Natural killer cell (primary cell): ENCODE results near the gene MARVELD2. TPM values are rescaled to one million over a fixed set of nuclear protein-coding genes. Genes with fewer than 3 reads are reported as not detected.
"Not testable (repeated sequence)": the region's sequence is repeated elsewhere in the genome, so short reads cannot be mapped to it uniquely, and the experiment has no call there.

Source experiments
- ATAC-seq, 3 donors: fragments of 150-1000 bp in 2 of 3; fragments of 200-7000 bp in 1 of 3; cut with Tn5 transposase; 1 replicate in 1 of 3; 2 replicates in 2 of 3; pipeline ENCODE4 v1.10.0; 2021; ENCODE audit warnings: mild to moderate bottlenecking in 2 of 3, moderate library complexity in 2 of 3
- DNase-seq, 2 donors: peaks; one replicate each; pipeline versions ENCODE4 v3.0.0 to v3.0.0-alpha.2; 2013 to 2021; ENCODE audit warnings: mixed read lengths in 1 of 2
- H3K27ac ChIP-seq: one replicate; pipeline ENCODE4 v1.5.1; 2013; ENCODE audit warnings: mild to moderate bottlenecking, low read length
- H3K27me3 ChIP-seq: one replicate; pipeline ENCODE4 v1.6.1; 2013; ENCODE audit warnings: low read length; ENCODE audit not compliant: control insufficient read depth, insufficient read depth
- H3K36me3 ChIP-seq: one replicate; pipeline ENCODE4 v1.6.1; 2013; ENCODE audit warnings: low read length; ENCODE audit not compliant: control insufficient read depth, insufficient read depth
- H3K4me1 ChIP-seq: one replicate; pipeline ENCODE4 v1.6.1; 2013; ENCODE audit warnings: low read length; ENCODE audit not compliant: control insufficient read depth, insufficient read depth
- H3K4me3 ChIP-seq: one replicate; pipeline ENCODE4 v1.5.1; 2013; ENCODE audit warnings: low read length
- H3K9me3 ChIP-seq: one replicate; pipeline ENCODE4 v1.6.1; 2013; ENCODE audit warnings: low read length; ENCODE audit not compliant: control insufficient read depth, insufficient read depth
- H3K27ac Mint-ChIP-seq, 2 donors: one replicate each; pipeline ENCODE4 v1.8.0; 2022; ENCODE audit warnings: mild to moderate bottlenecking in 2 of 2, mixed read lengths in 2 of 2, moderate library complexity in 1 of 2
- H3K27me3 Mint-ChIP-seq, 2 donors: one replicate each; pipeline ENCODE4 v1.8.0; 2022; ENCODE audit warnings: low read depth in 2 of 2, mixed read lengths in 2 of 2
- H3K36me3 Mint-ChIP-seq: one replicate; pipeline ENCODE4 v1.8.0; 2022; ENCODE audit warnings: mixed read lengths
- H3K4me1 Mint-ChIP-seq, 2 donors: one replicate each; pipeline ENCODE4 v1.8.0; 2022; ENCODE audit warnings: mixed read lengths in 2 of 2
- H3K4me3 Mint-ChIP-seq: one replicate; pipeline ENCODE4 v1.8.0; 2022; ENCODE audit warnings: mild to moderate bottlenecking, moderate library complexity, mixed read lengths
- H3K9me3 Mint-ChIP-seq, 2 donors: one replicate each; pipeline ENCODE4 v1.8.0; 2022; ENCODE audit warnings: mixed read lengths in 2 of 2
- WGBS: methylation state at CpG from one replicate; pipeline ENCODE4 v1.1.7; 2013; ENCODE audit warnings: missing lambda C conversion rate; ENCODE audit not compliant: insufficient coverage; 5-methylcytosine and 5-hydroxymethylcytosine counted together
- intact Hi-C: fragments of 100-400 bp; cut with micrococcal nuclease; formaldehyde crosslinking; loops from one replicate; pipeline ENCODE4 v1.14.2; 2022
- total RNA-seq, 4 donors: library from RNA; stranded (reverse); fragments of 120-200 nt in 1 of 4; gene quantifications; one replicate each; pipeline versions ENCODE4 v1.2.3 to v1.2.4, GENCODE V29; 2013 to 2022
- TF ChIP-seq, protein P1 (sequence below): fragments of 200-600 bp; IDR thresholded peaks from one replicate; pipeline ENCODE4 v1.8.0; 2022; ENCODE audit warnings: antibody characterized with exemption

Gene MARVELD2
- total RNA-seq, 3 donors from 2014 or later (not counting 1 experiment from before 2014, with no cell fraction given), result 0.50 TPM; not detected in 2

DNA sequence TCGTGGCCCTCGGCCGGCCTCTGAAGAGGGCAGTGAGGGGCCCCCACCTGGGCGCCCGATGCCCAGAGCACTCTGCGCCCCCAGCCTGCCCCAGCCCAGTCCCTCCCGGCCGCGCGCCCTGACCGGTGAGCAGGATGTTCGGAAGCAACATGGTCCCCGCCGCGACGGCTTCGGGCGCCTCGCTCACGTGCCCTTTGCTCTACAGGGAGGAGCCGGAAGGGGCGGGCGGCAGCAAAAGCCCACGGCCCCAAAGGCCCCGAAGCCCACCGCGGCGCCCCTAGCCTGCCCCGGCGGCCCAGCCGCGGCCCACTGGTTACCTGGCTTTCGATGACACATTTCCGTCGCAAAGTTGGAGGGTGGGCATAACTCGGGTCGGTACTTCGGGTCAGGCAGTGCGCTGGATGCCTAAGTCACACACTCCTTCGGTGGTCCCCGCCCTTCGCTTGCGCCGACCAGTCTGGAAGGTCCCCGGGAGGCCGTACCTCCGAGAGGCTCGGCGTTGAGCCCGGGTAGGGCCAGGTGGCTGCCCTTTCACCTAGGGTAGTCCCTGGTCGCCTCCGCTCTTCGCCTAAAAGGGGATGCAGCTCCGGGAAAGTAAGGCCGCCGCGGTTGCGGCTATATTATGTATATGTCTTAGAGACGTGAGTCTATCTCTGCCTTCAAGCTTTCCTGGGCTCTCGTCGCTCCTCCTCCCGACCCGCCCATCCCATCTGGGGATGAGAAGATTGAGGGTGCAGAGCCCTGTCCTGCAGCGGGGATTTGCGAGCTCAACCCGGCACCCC lies 45.4 kb upstream of the MARVELD2 start, which contains the start of the genes AK6, RAD17 and TAF9:
TSS of gene AK6 (minus strand) at position 181 of the 782 bp plus-strand sequence. CDS start at position 151, 30 bp downstream.
TSS of gene RAD17 (plus strand) at position 479 of the 782 bp plus-strand sequence. CDS start 2,391 bp downstream, outside the sequence.
TSS of gene TAF9 (minus strand) at position 181 of the 782 bp plus-strand sequence. CDS start 3,783 bp downstream, outside the sequence.
- Histone ChIP-seq H3K9me3 (no peaks in the 10 kb centered on the region), H3K27ac (peak within 1 kb of the TSS; percentile 98), H3K36me3 (peaks cover 19% of the 10 kb centered on the region), H3K27me3 (no peaks in the 10 kb centered on the region), H3K4me3 (peak within 1 kb of the TSS; percentile 97), H3K4me1 (peaks cover 20% of the 10 kb centered on the region)
- Mint-ChIP-seq H3K27me3 (no peaks in the 10 kb centered on the region), H3K27ac (peak within 1 kb of the TSS; percentile 95 to 96), H3K4me3 (peak within 1 kb of the TSS; percentile 93), H3K36me3 (peaks cover 8% of the 10 kb centered on the region), H3K9me3 (no peaks in the 10 kb centered on the region), H3K4me1 (peaks cover 27% of the 10 kb centered on the region in 2 donors)
- under 1% methylated on average over 66 of the region's 66 CpGs for WGBS
- DNase-seq (peak; percentile 90 to 96), ATAC-seq (peak; percentile 91 to 98 (median 91))
- intact Hi-C loops, result loop anchor here (2.0 kb wide), 3 partner anchors 37 to 203 kb away; partner anchors contain the start of genes CCDC125, CCNB1 and CDK7
- TF ChIP-seq, protein P1, sequence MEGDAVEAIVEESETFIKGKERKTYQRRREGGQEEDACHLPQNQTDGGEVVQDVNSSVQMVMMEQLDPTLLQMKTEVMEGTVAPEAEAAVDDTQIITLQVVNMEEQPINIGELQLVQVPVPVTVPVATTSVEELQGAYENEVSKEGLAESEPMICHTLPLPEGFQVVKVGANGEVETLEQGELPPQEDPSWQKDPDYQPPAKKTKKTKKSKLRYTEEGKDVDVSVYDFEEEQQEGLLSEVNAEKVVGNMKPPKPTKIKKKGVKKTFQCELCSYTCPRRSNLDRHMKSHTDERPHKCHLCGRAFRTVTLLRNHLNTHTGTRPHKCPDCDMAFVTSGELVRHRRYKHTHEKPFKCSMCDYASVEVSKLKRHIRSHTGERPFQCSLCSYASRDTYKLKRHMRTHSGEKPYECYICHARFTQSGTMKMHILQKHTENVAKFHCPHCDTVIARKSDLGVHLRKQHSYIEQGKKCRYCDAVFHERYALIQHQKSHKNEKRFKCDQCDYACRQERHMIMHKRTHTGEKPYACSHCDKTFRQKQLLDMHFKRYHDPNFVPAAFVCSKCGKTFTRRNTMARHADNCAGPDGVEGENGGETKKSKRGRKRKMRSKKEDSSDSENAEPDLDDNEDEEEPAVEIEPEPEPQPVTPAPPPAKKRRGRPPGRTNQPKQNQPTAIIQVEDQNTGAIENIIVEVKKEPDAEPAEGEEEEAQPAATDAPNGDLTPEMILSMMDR, result no peak

DNA sequence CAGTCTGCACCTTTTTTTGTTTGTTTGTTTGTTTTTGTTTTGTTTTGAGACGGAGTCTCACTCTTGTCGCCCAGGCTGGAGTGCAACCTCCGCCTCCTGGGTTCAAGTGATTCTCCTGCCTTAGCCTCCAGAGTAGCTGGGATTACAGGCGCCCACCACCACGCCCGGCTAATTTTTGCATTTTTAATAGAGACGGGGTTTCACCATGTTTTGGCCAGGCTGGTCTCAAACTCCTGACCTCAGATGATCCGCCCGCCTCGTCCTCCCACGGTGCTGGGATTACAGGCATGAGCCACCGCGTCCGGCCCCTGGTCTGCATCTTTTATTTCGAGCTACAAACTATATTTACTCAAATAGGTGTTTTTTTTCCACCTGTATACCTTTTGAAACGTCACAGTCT lies 44.6 kb upstream of the MARVELD2 start:
- H3K9me3 Mint-ChIP-seq, H3K27me3 ChIP-seq, DNase-seq, H3K27me3 Mint-ChIP-seq, ATAC-seq, H3K36me3 Mint-ChIP-seq, intact Hi-C loops, H3K9me3 ChIP-seq: not testable (repeated sequence)
- Mint-ChIP-seq H3K27ac (peak overlapping the region; percentile 95 to 96), H3K4me3 (peak overlapping the region; percentile 89), H3K4me1 (peaks cover 21 to 27% of the 10 kb centered on the region in 2 donors)
- peaks cover 11% of the 10 kb centered on the region for H3K36me3 ChIP-seq
- 4% methylated on average over 16 of the region's 16 CpGs for WGBS
- H3K4me3 ChIP-seq, result peak overlapping the region; percentile 97
- peaks cover 20% of the 10 kb centered on the region for H3K4me1 ChIP-seq
- peak overlapping the region; percentile 98 for H3K27ac ChIP-seq

DNA sequence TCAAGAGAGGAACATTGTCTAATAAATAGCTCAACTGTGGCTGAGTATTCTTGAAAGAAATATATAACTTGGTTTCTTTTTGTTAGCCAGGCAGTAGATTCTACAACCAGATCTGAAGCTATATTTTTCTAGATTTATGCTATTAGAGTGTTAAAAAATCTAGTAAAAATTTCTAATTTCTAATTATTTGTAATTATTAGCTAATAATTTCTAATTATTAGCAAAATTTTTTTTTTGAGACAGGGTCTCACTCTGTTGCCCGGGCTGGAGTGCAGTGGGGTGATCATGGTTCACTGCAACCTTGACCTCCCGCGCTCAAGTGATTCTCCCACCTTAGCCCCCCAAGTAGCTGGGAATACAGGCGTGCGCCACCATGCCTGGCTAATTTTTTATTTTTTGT lies 42.5 kb upstream of the MARVELD2 start:
- WGBS, result 95% methylated on average over 3 of the region's 5 CpGs
- no peak for ATAC-seq
- Histone ChIP-seq H3K9me3 (no peaks in the 10 kb centered on the region), H3K36me3 (peaks cover 2% of the 10 kb centered on the region), H3K4me3 (no peak overlapping the region), H3K27ac (no peak overlapping the region), H3K4me1 (peaks cover 20% of the 10 kb centered on the region), H3K27me3 (no peaks in the 10 kb centered on the region)
- TF ChIP-seq, protein P1, result no peak
- H3K4me1 Mint-ChIP-seq, result peaks cover 14 to 21% of the 10 kb centered on the region in 2 donors
- no peaks in the 10 kb centered on the region for H3K27me3 Mint-ChIP-seq
- H3K9me3 Mint-ChIP-seq, result no peaks in the 10 kb centered on the region
- intact Hi-C loops, result no loop called here
- no peak overlapping the region for H3K27ac Mint-ChIP-seq
- H3K4me3 Mint-ChIP-seq, result peak overlapping the region; percentile 13
- DNase-seq, result no peak
- H3K36me3 Mint-ChIP-seq, result peaks cover 13% of the 10 kb centered on the region

DNA sequence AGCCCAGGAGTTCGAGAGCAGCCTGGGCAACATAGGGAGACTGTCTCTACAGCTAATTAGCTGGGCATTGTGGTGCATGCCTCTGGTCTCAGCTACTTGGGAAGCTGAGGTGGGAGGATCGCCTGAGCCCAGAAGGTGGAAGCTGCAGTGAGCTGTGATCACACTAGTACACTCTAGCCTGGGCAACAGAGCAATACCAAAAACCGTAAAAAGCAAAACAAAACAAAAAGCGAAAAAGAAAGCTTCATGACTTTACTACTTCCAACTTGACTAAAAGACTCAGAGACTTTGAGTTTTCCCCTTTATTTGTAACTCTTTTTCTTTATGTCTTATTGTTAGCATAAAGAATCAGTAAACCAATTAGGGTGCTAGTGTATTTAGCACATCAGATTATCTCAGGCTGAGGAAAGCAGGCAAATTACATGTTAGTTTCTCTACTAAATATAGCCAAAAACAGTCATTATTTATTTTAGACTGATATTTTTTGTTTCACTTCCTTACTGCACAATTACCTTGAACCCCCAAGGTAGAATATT lies 39.9 kb upstream of the MARVELD2 start:
- Histone ChIP-seq H3K27me3 (no peaks in the 10 kb centered on the region), H3K36me3 (peaks cover 11% of the 10 kb centered on the region), H3K4me1 (peaks cover 7% of the 10 kb centered on the region), H3K4me3 (no peak overlapping the region), H3K27ac (no peak overlapping the region), H3K9me3 (no peaks in the 10 kb centered on the region)
- no peak overlapping the region for H3K27ac Mint-ChIP-seq
- H3K27me3 Mint-ChIP-seq, result no peaks in the 10 kb centered on the region
- peaks cover 13% of the 10 kb centered on the region for H3K36me3 Mint-ChIP-seq
- no peak for ATAC-seq
- TF ChIP-seq, protein P1, result no peak
- H3K9me3 Mint-ChIP-seq, result no peaks in the 10 kb centered on the region
- peaks cover 0 to 8% of the 10 kb centered on the region in 2 donors for H3K4me1 Mint-ChIP-seq
- intact Hi-C loops, result no loop called here
- 83% methylated on average over 4 of the region's 4 CpGs for WGBS
- DNase-seq, result no peak
- no peak overlapping the region for H3K4me3 Mint-ChIP-seq
